NCI-H748 treated with DMSO at 0.1 percent for 48 hours (cell line): ENCODE results near the gene NKX2-1.
"Not testable (repeated sequence)": the region's sequence is repeated elsewhere in the genome, so short reads cannot be mapped to it uniquely, and the experiment has no call there.

Experiments used
- DNase-seq: peaks from one replicate; lab custom pipeline; 2025; lab: John Stamatoyannopoulos, UW

The NKX2-1 gene

GRCh38 chr14:36505181-36505815 is 14.7 kb downstream of the NKX2-1 start:
- DNase-seq, result no peak

GRCh38 chr14:36504771-36505175 is 15.3 kb downstream of the NKX2-1 start:
- no peak for DNase-seq

DNA sequence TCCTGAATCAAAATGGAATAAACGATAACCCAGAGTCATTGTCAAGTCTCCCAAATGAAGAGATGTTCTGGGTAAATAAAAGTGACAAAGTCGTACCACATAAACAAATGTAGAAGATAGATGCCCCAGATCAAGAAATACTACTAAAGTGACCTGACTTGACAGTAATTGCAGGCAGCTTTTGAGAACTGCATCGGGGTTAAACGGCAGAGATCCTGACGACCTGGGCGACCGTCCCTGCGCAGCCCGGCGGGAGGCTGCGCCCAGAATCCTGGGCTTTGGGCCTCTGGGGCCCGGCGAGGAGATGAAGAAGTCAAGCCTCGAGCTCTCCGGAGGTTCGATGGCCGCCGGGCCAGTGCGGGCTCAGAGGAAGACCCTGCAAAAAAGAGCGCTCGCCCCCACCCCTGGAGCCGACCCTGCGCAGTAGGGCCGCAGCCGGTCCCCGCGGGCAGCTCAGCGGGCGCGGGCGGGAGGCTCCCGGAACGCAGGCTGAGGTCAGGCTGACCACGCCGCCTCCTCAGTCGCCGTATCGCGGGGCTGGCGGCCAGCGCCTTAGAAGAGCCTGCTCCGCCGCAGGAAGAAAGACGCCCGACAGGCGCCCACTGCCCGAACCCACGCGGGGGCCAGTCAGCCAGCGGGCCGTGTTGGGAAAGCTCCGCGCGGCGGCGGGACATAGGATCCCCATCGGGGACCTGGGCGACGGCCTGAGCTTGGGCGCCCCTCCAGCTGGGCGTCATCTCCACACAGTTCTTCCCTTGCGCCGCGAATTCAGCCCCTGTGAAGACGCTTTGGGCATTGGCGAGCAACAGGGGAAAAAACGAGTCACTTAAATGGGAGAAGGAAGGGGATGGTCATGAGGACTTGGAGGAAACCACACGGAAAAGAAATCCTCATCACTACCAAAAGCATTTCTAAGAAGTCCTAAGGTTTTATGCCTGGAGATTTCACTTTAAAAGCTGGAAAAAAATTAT is 16.0 kb downstream of the NKX2-1 start:
- DNase-seq, result no peak

DNA sequence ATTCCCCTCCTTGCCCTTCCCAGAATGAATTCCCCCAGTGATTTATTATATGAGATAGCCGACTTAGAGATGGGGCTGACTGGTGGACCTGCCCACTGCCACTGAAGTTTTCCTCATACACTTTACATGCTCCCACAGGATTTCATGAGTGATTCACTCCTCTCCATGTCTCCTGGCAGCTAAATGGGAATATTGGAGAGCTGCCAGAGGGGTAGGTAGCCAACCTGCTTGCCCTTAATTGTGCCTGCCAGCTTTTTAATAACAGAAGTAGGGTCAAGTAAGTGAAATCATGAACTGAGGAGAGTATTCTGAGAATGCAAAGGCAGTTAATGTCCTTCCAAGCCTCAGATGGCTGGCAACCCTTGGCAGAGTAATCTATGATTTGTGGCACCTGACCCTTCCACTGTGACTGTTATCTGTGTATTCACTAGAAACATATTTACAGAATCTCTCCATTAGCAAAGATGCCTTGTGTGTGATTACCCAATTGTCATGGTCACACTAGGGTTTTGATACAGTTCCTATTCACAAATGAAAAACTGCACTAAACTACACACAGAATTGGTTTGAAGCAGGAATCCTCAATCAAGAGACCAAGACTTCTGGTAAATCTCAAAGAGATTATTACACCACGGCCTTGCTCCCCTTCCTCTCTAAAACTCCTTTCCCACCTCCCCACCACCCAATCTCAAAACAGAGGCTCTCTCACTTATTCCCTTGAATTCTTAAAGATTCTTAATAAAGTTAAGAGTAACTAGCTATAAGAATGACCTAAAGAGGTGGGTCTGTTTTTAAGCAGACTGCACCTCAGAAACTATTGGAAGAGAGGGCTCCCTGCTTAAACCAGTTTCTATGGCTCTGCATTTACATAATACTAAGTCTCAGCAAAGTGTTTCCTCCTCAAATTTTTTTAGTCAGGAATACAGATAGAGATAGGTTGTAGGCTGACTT is 17.2 kb downstream of the NKX2-1 start:
- peak; percentile 77 for DNase-seq

DNA sequence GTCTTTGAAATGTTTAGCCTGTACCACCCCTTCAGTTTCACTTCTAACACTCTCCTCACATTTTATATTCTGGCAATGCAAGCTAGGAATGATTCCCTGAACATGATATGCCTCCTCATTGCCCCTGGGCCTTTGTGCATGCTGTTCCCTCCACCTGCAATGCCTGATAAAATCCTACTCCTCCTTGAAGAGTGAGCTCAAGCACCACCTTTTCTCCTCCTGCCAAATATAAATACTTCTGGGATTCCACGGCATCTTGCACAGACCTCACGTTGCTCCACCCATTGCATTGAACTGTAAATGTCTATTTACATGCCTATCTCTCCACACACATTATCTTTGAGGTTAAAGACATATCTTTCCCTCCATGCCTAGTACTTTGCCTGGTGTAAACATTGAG is 21.1 kb downstream of the NKX2-1 start:
- DNase-seq, result no peak

GRCh38 chr14:36496346-36496745 is 23.7 kb downstream of the NKX2-1 start:
- DNase-seq, result no peak

DNA sequence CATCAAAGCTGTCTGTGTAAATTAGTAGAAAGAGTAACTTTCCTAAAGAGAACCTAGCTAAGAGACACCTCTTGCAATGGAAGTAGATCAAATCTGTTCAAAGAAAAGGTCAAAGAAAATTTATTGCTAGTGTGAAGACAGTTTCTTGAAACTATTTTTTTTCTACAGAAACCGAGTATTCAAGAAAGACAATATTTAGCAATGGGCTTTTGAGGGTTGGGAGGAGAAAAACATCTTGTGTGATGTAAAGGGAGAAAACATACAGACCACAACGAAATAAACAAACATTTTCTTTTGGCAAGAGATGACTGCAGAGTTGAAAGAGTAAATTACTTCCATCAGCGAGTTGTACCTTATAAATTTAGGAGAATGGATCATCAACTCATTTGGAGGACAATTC is 24.4 kb downstream of the NKX2-1 start:
- no peak for DNase-seq

- peak; percentile 34 for DNase-seq
Observed at GRCh38 chr14:36493761-36494160, 26.3 kb downstream of the NKX2-1 start.

DNA sequence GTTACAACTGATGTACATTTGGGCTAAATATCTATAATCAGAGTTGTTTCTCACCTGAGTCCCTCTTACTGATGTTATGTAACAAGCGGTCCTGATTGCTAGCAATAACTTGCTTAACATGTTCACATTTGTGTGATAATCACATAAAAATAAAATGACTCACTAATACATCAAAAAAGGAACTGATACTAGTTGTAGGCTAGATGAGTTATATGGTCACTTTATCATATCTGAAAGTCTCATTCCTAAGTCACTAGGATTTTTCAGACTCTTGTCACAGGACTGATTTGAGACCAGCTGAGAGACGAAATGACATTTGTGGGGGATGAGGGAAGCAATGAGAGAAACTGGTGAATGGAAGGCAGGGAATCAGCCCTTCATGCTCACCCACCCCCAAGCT is 34.3 kb downstream of the NKX2-1 start:
- no peak for DNase-seq

- DNase-seq, result no peak
Observed at GRCh38 chr14:36479344-36479743, 40.7 kb downstream of the NKX2-1 start.

GRCh38 chr14:36478782-36479181 is 41.2 kb downstream of the NKX2-1 start:
- DNase-seq, result no peak

DNA sequence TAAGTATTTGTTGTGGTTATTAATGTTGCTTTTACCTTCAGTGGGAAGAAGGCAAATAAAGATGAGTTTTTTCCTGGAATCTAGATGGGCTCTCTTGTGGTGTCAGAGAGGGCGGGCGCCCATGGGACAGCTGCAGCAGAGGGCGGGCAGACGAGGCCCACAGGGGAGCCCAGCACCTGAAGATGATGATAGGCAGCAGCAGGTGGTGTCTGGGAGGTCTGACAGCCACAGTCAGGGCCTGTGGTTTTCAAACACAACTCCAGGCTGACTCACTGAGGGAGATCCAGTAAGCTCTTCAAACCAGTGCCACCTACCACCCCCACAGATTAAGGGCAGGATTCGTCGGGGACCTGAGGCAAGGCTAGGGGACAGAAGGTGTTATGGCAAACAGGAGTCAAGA is 42.8 kb downstream of the NKX2-1 start:
- no peak for DNase-seq

DNA sequence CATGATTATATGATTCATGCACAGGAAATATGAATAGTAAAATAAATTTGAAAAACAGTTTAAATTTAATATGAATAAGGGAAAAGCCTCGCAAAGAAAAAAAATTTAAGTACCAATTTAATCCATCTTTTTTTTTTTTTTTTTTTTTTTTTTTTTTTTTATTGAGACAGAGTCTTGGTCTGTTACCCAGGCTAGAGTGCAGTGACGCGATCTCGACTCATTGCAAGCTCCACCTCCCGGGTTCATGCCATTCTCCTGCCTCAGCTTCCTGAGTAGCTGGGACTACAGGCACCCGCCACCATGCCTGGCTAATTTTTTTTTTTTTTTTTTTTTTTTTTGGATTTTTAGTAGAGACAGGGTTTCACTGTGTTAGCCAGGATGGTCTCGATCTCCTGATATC is 44.0 kb downstream of the NKX2-1 start:
- not testable (repeated sequence) for DNase-seq

GRCh38 chr14:36474593-36474992 is 45.4 kb downstream of the NKX2-1 start:
- DNase-seq, result no peak

DNA sequence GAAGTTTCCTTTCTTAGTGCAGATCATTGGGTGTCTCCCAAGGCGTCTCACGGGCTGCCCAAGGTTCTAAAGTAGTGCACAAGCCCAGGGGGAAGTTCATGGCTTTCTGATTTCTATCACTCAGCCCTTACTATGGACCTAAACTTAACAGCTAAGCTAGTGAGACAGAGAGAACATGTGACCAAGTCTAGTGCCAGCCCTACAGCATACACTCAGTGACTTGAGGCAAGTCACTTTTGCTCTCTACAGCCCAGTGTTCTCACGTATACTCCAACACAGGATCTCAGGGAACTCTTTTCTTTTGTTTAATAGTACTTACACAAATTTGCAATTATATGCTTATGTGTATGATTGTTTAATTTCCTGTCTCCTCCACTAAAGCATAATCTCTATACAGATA is 48.6 kb downstream of the NKX2-1 start:
- no peak for DNase-seq

- DNase-seq, result no peak
Observed at GRCh38 chr14:36467332-36467731, 52.7 kb downstream of the NKX2-1 start.
